Calu3 (cell line): ENCODE measurements around the gene STAC. TPM values are rescaled to one million over a fixed set of nuclear protein-coding genes. Genes with fewer than 3 reads are reported as not detected.
A peak's percentile ranks its signal among the peaks of the same experiment; 100 is the strongest.

Experiments
- BruUV-seq: library from RNA; stranded (reverse); fragments of 400-500 nt; replicated peaks from 2 replicates; lab custom pipeline; 2021; lab: Mats Ljungman, UMichigan
- CTCF ChIA-PET: fragments of 300-600 bp; sonication (Branson Sonifier 250); formaldehyde crosslinking; loops from one replicate; lab custom pipeline; 2022; ENCODE audit warnings: antibody characterized with exemption; lab: Charles Lee
- DNase-seq: peaks from one replicate; pipeline ENCODE4 v3.0.0; 2022
- H3K27ac Mint-ChIP-seq: one replicate; pipeline ENCODE4 v1.8.0; 2022; ENCODE audit warnings: mixed read lengths; ENCODE audit not compliant: unreplicated experiment
- H3K27me3 Mint-ChIP-seq: one replicate; pipeline ENCODE4 v1.8.0; 2022; ENCODE audit warnings: mixed read lengths; ENCODE audit not compliant: unreplicated experiment
- H3K36me3 Mint-ChIP-seq: one replicate; pipeline ENCODE4 v1.8.0; 2022; ENCODE audit warnings: mild to moderate bottlenecking, moderate library complexity, mixed read lengths; ENCODE audit not compliant: insufficient read depth, unreplicated experiment
- H3K4me1 Mint-ChIP-seq: one replicate; pipeline ENCODE4 v1.8.0; 2022; ENCODE audit warnings: mild to moderate bottlenecking, low read depth, mixed read lengths; ENCODE audit not compliant: unreplicated experiment
- H3K4me3 Mint-ChIP-seq: one replicate; pipeline ENCODE4 v1.8.0; 2022; ENCODE audit warnings: mild to moderate bottlenecking, low read depth, moderate library complexity, mixed read lengths; ENCODE audit not compliant: unreplicated experiment
- H3K9me3 Mint-ChIP-seq: one replicate; pipeline ENCODE4 v1.8.0; 2022; ENCODE audit warnings: low read depth, mixed read lengths; ENCODE audit not compliant: unreplicated experiment
- intact Hi-C: fragments of 100-400 bp; cut with micrococcal nuclease; formaldehyde crosslinking; loops from one replicate; pipeline ENCODE4 v1.10.0; 2022; ENCODE audit not compliant: unreplicated experiment
- total RNA-seq: library from RNA; stranded (reverse); gene quantifications from 2 replicates; pipeline ENCODE4 v1.2.3, GENCODE V29; 2022
- TF ChIP-seq, protein P1 (sequence below): fragments of 200-600 bp; IDR thresholded peaks from one replicate; pipeline ENCODE4 v1.8.0; 2022; ENCODE audit warnings: antibody characterized with exemption; ENCODE audit not compliant: unreplicated experiment

STAC gene
- total RNA-seq, 1 experiment from 2014 or later = 12.8 TPM

DNA sequence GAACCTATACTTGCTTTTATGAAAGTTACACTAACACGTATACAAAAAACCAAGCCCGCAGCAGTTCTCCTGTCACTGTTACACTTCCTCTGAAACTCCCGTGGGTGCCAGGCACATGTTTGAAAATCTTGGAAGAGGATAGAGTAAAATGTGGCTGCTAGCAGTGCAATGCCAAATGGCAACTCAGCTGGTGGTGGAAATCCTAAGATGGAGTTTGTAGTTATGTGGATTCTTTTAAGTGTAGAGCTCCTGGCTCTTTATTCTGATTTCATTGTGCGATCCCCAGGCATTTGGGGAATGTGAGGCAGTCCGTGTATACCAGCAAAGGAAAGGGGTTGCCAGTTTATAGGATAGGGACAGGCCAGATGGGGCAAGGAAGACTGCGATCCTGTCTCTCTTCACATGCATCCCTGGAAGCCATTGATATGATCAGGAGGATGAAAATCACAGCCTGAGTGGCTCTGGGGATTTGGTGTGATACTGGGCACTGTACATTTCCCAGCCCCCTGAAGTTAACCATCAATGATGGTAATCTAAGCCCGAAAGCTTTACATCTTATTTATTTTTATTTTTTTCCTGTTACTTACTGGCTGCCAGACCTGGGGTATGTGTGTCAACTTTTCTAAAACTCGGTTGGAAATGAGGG, 1.1 kb downstream of the STAC start:
- H3K9me3 Mint-ChIP-seq = no peaks in the 10 kb centered on the region
- H3K27me3 Mint-ChIP-seq = no peaks in the 10 kb centered on the region
- no peak for DNase-seq
- intact Hi-C loops = no loop called here
- H3K36me3 Mint-ChIP-seq = peaks cover 18% of the 10 kb centered on the region
- CTCF ChIA-PET = interaction anchor here (2.0 kb wide), 1 partner anchor 9 kb away, joined by 5 read pairs; no protein-coding TSS in a partner anchor
- TF ChIP-seq, protein P1, sequence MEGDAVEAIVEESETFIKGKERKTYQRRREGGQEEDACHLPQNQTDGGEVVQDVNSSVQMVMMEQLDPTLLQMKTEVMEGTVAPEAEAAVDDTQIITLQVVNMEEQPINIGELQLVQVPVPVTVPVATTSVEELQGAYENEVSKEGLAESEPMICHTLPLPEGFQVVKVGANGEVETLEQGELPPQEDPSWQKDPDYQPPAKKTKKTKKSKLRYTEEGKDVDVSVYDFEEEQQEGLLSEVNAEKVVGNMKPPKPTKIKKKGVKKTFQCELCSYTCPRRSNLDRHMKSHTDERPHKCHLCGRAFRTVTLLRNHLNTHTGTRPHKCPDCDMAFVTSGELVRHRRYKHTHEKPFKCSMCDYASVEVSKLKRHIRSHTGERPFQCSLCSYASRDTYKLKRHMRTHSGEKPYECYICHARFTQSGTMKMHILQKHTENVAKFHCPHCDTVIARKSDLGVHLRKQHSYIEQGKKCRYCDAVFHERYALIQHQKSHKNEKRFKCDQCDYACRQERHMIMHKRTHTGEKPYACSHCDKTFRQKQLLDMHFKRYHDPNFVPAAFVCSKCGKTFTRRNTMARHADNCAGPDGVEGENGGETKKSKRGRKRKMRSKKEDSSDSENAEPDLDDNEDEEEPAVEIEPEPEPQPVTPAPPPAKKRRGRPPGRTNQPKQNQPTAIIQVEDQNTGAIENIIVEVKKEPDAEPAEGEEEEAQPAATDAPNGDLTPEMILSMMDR = no peak
- peaks cover 12% of the 10 kb centered on the region for H3K4me1 Mint-ChIP-seq
- BruUV-seq = TSS peak; percentile 41
- H3K4me3 Mint-ChIP-seq = peak overlapping the region; percentile 94
- peak overlapping the region; percentile 62 for H3K27ac Mint-ChIP-seq

DNA sequence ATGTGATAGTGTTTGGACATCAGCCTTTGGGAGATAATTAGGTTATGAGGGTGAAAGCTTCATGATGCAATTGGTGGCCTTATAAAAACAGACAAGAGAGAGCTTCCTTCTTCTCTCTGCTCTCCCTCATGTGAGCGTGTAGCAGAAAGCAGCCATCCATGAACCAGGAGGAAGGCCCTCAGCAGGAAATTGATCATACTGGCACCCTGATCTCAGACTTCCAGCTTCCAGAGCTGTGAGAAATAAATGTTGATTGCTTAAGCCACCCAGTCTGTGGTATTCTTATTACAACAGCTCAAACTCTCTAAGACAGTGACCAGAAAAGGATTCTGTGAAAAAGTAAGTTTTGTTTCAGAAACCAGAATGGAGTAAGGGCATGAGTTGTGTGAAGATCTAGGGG, 13.3 kb downstream of the STAC start:
- CTCF ChIA-PET = interaction anchor here (0.6 kb wide), 1 partner anchor 248 kb away, joined by 3 read pairs; no protein-coding TSS in a partner anchor
- intact Hi-C loops = no loop called here
- H3K4me3 Mint-ChIP-seq = no peak overlapping the region
- H3K4me1 Mint-ChIP-seq = peaks cover 17% of the 10 kb centered on the region
- BruUV-seq = no TSS peak
- peaks cover 5% of the 10 kb centered on the region for H3K9me3 Mint-ChIP-seq
- no peak for DNase-seq
- TF ChIP-seq, protein P1 = no peak
- no peak overlapping the region for H3K27ac Mint-ChIP-seq
- H3K36me3 Mint-ChIP-seq = no peaks in the 10 kb centered on the region
- no peaks in the 10 kb centered on the region for H3K27me3 Mint-ChIP-seq

DNA sequence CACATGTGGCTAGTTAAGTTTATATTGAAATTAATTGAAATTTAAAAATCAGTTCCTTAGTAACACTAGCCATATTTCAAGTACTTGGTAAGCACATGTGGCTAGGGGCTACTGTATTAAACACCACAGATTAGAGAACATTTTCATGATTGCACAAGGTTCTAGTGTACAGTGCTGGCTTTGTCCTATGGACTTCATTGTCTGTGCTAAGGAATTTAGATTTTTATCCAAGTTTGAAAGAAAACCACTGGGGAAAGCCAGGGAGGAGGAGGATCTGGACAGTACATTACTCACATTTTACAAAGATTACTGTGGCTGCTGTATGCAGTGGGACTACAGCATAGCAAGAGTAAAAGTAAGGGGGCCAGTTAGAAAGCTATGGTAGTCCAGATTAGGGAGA, 13.9 kb downstream of the STAC start:
- H3K4me3 Mint-ChIP-seq = no peak overlapping the region
- no peaks in the 10 kb centered on the region for H3K27me3 Mint-ChIP-seq
- intact Hi-C loops = no loop called here
- CTCF ChIA-PET = interaction anchor here (0.6 kb wide), 1 partner anchor 248 kb away, joined by 3 read pairs; no protein-coding TSS in a partner anchor
- no TSS peak for BruUV-seq
- no peak overlapping the region for H3K27ac Mint-ChIP-seq
- peaks cover 5% of the 10 kb centered on the region for H3K9me3 Mint-ChIP-seq
- no peak for DNase-seq
- TF ChIP-seq, protein P1 = no peak
- H3K36me3 Mint-ChIP-seq = no peaks in the 10 kb centered on the region
- peaks cover 17% of the 10 kb centered on the region for H3K4me1 Mint-ChIP-seq

DNA sequence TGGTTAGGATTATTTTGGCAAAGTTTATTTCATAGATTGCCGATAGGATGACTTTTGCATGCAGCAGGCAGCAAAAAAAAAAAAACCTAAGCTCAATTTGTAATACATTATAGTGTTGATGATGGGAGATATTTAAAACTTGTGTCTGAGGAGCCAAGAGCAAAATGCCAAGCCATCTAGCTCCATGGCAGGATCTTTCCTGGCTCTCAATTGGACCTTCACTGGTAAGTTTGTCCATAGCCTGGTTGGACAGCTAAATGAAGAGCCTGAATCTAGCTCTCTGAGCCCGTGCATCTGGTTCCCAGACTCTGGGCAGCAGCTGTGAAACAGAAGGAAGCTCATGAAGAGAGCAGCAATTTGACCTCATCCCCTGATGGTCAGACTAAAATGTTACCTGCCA, 17.5 kb downstream of the STAC start:
- Mint-ChIP-seq H3K27me3 (no peaks in the 10 kb centered on the region), H3K4me1 (peaks cover 17% of the 10 kb centered on the region), H3K4me3 (no peak overlapping the region), H3K9me3 (peaks cover 5% of the 10 kb centered on the region), H3K27ac (peak overlapping the region; percentile 68), H3K36me3 (no peaks in the 10 kb centered on the region)
- TF ChIP-seq, protein P1 = no peak
- BruUV-seq = no TSS peak
- CTCF ChIA-PET = interaction anchor here (0.6 kb wide), 1 partner anchor 190 kb away, joined by 5 read pairs; no protein-coding TSS in a partner anchor
- no peak for DNase-seq
- intact Hi-C loops = no loop called here
